Aorta (tissue), 5 donors: ENCODE measurements around the gene SHISA2. TPM values are rescaled to one million over a fixed set of nuclear protein-coding genes. Genes with fewer than 3 reads are reported as not detected.
A peak's percentile ranks its signal among the peaks of the same experiment; 100 is the strongest.
"Not testable (repeated sequence)": the region's sequence is repeated elsewhere in the genome, so short reads cannot be mapped to it uniquely, and the experiment has no call there.

ENCODE experiments used
- ATAC-seq: fragments of 200-7000 bp; cut with Tn5 transposase; one replicate; pipeline ENCODE4 v1.9.1; 2022; ENCODE audit warnings: moderate library complexity; ENCODE audit not compliant: low FRiP score
- DNase-seq, 2 donors: peaks; one replicate each; pipeline ENCODE4 v3.0.0-alpha.2; 2020
- H3K27ac ChIP-seq, 2 donors: one replicate each; pipeline ENCODE4 v1.5.1; 2013; ENCODE audit warnings: low read length in 2 of 2, mild to moderate bottlenecking in 2 of 2, moderate library complexity in 2 of 2, control low read depth in 1 of 2, inconsistent platforms in 1 of 2, low read depth in 1 of 2
- H3K27me3 ChIP-seq, 2 donors: one replicate each; pipeline ENCODE4 v1.6.1; 2013; ENCODE audit warnings: control low read depth in 1 of 2, low read length in 1 of 2, mild to moderate bottlenecking in 1 of 2, moderate library complexity in 1 of 2; ENCODE audit not compliant: insufficient read depth in 2 of 2, control insufficient read depth in 1 of 2
- H3K36me3 ChIP-seq, 2 donors: one replicate each; pipeline ENCODE4 v1.6.1; 2013; ENCODE audit warnings: control low read depth in 1 of 2, low read length in 1 of 2, mild to moderate bottlenecking in 1 of 2; ENCODE audit not compliant: insufficient read depth in 2 of 2, control insufficient read depth in 1 of 2
- H3K4me1 ChIP-seq, 2 donors: one replicate each; pipeline ENCODE4 v1.6.1; 2013; ENCODE audit warnings: low read length in 2 of 2, control low read depth in 1 of 2, mild to moderate bottlenecking in 1 of 2, moderate library complexity in 1 of 2; ENCODE audit not compliant: insufficient read depth in 2 of 2, control insufficient read depth in 1 of 2
- H3K4me3 ChIP-seq, 2 donors: one replicate each; pipeline ENCODE4 v1.5.1; 2013; ENCODE audit warnings: low read length in 2 of 2, control low read depth in 1 of 2, mild to moderate bottlenecking in 1 of 2
- H3K9me3 ChIP-seq: one replicate; pipeline ENCODE4 v1.6.1; 2013; ENCODE audit warnings: mild to moderate bottlenecking, low read length; ENCODE audit not compliant: control insufficient read depth
- WGBS, 2 donors: extraction: QIAGEN DNeasy Blood & Tissue Kit; methylation state at CpG; one replicate each; pipeline ENCODE4 v1.1.7; 2013; 5-methylcytosine and 5-hydroxymethylcytosine counted together
- intact Hi-C, 2 donors: fragments of 100-400 bp; cut with DNase I; formaldehyde crosslinking; loops; one replicate each; pipeline versions ENCODE4 v1.14.2 to v1.15.0; 2022
- long read RNA-seq, 2 donors: library from polyadenylated mRNA; unstranded; transcript quantifications; one replicate each; pipeline ENCODE4 v2.0.0, GENCODE V29; 2020 to 2021
- polyA plus RNA-seq, 2 donors: library from polyadenylated mRNA; stranded (reverse); fragments of 200-250 nt; gene quantifications; one replicate each; pipeline ENCODE4 v1.2.3, GENCODE V29; 2013
- total RNA-seq, 2 donors: library from RNA; stranded (reverse); fragmentation: NEBNext Ultra II Directional; extraction: Animal tissue kit (Norgen Biotek cat#: 25700); gene quantifications; one replicate each; pipeline ENCODE4 v1.2.1, GENCODE V29; 2021
- donor health status: healthy with polysubstance abuse.
- donor health status: Bipolar disorder and iron deficiency.
- donor health status: DM: no; HTN: no; CAD: no.
- donor health status: DM: no; HTN: no; CAD: no.
- donor health status: DM: yes; HTN: yes; CAD: no.

SHISA2 gene
- total RNA-seq (under 1 TPM; 0.19 to 0.66 TPM), polyA plus RNA-seq (not detected)
- long read RNA-seq, donor 1: 0 reads
- long read RNA-seq, donor 2, partial matches to known transcripts: 0 of 1 reads
- long read RNA-seq, donor 2, other reads (novel, unspliced or antisense): 0 of 1 reads

DNA sequence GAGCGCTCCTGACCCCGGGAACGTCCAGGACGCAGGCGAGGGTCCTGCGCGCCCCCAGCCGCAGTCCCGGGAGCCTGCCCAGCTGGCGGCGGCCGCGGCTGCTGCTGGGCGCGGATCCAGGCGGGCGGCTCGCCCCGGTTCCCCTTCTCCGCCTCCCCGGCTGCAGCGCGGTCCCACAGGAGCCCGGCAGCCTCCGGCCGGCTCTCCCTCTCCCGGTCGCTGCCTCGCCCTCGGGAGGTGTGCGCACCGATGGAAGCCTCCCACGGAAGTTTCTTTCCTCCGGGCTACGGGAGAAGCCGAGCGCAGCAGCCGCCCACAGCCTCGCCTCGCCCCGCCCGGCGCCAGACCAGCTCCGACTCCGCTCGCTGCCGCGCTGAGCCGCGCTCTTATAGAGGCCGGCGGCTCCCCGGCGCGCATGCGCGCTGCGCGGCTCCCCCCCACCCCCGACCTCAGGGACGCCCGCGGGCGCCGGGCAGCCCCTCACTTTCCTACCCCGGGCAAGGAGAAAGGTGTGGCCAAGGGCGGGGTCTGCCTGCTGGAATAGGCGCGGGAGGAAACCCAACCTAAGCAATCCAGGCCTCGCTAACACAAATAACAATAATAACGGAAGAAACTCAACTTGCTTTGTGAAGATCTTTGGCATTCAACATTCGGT, at the start of gene SHISA2:
SHISA2 (minus strand) TSS at position 360 of the 655 bp plus-strand sequence. CDS start 1,041 bp downstream, outside the sequence.
- WGBS, 2 donors: 1 to 2% methylated on average over 55 to 71 of the region's 72 CpGs
- intact Hi-C loops: no loop called here
- peak within 1 kb of the TSS; percentile 19 to 25 for H3K4me3 ChIP-seq
- H3K4me1 ChIP-seq: no peaks in the 10 kb centered on the region
- peak; percentile 42 to 75 for DNase-seq
- H3K27me3 ChIP-seq: no peaks in the 10 kb centered on the region
- peak; percentile 74 for ATAC-seq
- H3K27ac ChIP-seq: no peak within 1 kb of the TSS
- no peaks in the 10 kb centered on the region for H3K9me3 ChIP-seq
- H3K36me3 ChIP-seq: no peaks in the 10 kb centered on the region

DNA sequence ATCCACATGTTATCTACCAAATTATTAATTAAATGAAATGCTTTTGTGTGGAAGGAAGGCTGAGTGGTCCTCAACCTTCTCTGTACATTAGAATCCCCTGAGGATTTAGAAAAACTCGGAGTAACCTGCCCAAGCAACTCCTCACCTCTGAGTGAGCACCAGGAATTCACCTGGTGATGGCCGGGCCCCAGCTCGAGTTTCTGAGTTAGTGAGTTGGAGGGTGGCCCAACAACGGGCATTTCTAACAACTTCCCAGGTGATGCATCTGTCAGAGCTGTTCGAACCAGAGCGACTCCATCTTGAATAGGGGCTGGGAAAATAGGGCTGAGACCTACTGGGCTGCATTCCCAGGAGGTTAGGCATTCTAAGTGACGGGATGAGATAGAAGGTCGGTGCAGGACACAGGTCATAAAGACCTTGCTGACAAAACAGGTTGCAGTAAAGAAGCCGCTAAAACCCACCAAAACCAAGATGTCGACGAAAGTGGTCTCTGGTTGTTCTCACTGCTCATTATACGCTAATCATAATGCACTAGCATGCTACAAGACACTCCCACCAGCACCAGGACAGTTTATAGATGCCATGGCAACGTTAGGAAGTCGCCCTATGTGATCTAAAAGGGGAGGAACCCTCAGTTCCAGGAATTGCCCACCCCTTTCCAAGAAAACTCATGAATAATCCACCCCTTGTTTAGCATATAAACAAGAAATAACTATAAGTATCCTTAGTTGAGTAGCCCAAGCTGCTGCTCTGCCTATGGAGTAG, 44.2 kb upstream of the SHISA2 start:
- WGBS, 2 donors: 76% methylated on average over 14 of the region's 14 CpGs
- no peaks in the 10 kb centered on the region for H3K4me1 ChIP-seq
- H3K27ac ChIP-seq: no peak overlapping the region
- intact Hi-C loops: no loop called here
- no peak for ATAC-seq
- H3K9me3 ChIP-seq: peaks cover 6% of the 10 kb centered on the region
- H3K4me3 ChIP-seq: no peak overlapping the region
- H3K27me3 ChIP-seq: no peaks in the 10 kb centered on the region
- DNase-seq: no peak
- no peaks in the 10 kb centered on the region for H3K36me3 ChIP-seq

DNA sequence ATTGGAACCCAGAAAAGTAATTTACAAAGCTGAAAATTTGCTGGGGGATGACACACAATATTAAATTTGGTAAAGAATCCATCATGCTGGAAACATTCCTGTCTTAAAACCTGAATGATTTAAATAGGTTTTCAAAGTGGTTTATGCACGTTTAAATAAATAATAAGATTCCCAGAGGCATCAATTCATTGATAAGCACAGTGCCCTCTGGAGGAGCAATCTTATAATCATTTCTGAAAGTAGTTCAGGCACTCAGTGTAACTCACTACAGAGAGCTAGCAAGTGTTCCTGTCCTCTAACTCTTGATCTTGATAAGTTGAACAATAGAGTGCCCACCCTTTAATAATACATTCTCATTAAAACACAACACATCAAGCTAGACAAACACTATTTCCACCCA, 43.5 kb upstream of the SHISA2 start:
- DNase-seq: no peak

GRCh38 chr13:26076821-26077220, 25.0 kb upstream of the SHISA2 start:
- H3K9me3 ChIP-seq, H3K36me3 ChIP-seq, H3K27me3 ChIP-seq, H3K4me3 ChIP-seq, ATAC-seq, DNase-seq, intact Hi-C loops, H3K27ac ChIP-seq, H3K4me1 ChIP-seq: not testable (repeated sequence)
- 78 to 83% methylated on average over 5 of the region's 5 CpGs for WGBS, 2 donors

More for the DNA sequence above, 43.5 kb upstream of the SHISA2 start:
- intact Hi-C loops: no loop called here
- no peak overlapping the region for H3K4me3 ChIP-seq
- H3K27ac ChIP-seq: no peak overlapping the region
- peaks cover 4% of the 10 kb centered on the region for H3K9me3 ChIP-seq
- H3K27me3 ChIP-seq: no peaks in the 10 kb centered on the region
- H3K4me1 ChIP-seq: no peaks in the 10 kb centered on the region
- H3K36me3 ChIP-seq: no peaks in the 10 kb centered on the region
- WGBS, 2 donors: 10 to 23% methylated on average over 1 of the region's 1 CpG
- no peak for ATAC-seq

DNA sequence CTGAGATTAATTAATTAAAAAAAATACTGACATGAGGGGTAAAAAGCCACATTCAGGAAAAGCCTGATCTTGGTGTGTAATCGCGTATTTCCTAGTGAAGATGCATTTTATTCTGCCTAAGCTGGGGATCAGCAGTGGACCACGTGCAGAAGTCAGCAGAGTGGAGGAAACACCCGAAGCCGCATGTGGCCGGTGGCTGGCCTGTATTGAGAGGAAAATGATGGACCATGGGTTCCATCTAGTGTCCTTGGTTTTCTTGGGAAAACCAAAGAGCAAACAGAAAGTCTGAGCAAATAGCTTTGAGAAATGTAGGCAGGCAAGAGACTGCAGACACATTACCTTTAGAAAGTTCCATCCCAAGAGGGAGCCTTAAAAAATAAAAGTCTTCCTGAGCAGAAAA, 23.7 kb upstream of the SHISA2 start:
- Histone ChIP-seq H3K27me3 (no peaks in the 10 kb centered on the region), H3K4me1 (no peaks in the 10 kb centered on the region), H3K36me3 (no peaks in the 10 kb centered on the region), H3K9me3 (no peaks in the 10 kb centered on the region), H3K4me3 (no peak overlapping the region), H3K27ac (no peak overlapping the region)
- DNase-seq (no peak), ATAC-seq (no peak)
- 57 to 62% methylated on average over 6 of the region's 6 CpGs for WGBS, 2 donors
- intact Hi-C loops: no loop called here

DNA sequence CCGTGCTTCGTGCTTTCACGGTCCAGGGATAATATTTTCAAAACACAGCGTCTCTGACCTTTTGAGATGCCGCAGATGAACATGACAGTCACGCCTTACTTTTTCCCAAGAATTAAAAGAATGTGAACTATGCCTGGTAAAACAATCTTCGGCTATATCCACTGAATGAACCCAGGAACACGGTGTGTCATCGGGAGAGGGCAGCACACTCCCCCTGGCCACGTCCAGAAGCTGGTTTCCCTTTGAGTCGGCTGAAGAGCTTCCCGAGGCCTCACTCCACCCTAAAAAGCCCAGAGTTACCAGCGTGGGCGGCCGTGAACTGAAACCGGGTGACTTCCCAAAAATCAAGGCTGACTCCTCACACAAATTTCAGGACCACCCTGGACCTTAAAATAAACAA, 22.9 kb upstream of the SHISA2 start:
- Histone ChIP-seq H3K27me3 (no peaks in the 10 kb centered on the region), H3K4me3 (no peak overlapping the region), H3K36me3 (no peaks in the 10 kb centered on the region), H3K27ac (no peak overlapping the region), H3K9me3 (no peaks in the 10 kb centered on the region), H3K4me1 (no peaks in the 10 kb centered on the region)
- intact Hi-C loops: no loop called here
- ATAC-seq (no peak), DNase-seq (no peak)
- WGBS, 2 donors: 6 to 8% methylated on average over 16 of the region's 16 CpGs

- H3K4me1 ChIP-seq, intact Hi-C loops, H3K27ac ChIP-seq, H3K4me3 ChIP-seq, H3K27me3 ChIP-seq, H3K9me3 ChIP-seq, H3K36me3 ChIP-seq, DNase-seq: not testable (repeated sequence)
- ATAC-seq: peak; percentile 72
- 12 to 16% methylated on average over 4 to 5 of the region's 7 CpGs for whole genome bisulfite sequencing, 2 donors
Measured at GRCh38 chr13:26072335-26072734, 20.5 kb upstream of the SHISA2 start.

GRCh38 chr13:26071691-26072090, 19.9 kb upstream of the SHISA2 start:
- WGBS, 2 donors: 84 to 86% methylated on average over 2 of the region's 2 CpGs
- no peaks in the 10 kb centered on the region for H3K4me1 ChIP-seq
- ATAC-seq: no peak
- H3K27me3 ChIP-seq: no peaks in the 10 kb centered on the region
- H3K4me3 ChIP-seq: no peak overlapping the region
- no peak overlapping the region for H3K27ac ChIP-seq
- H3K36me3 ChIP-seq: no peaks in the 10 kb centered on the region
- H3K9me3 ChIP-seq: no peaks in the 10 kb centered on the region
- intact Hi-C loops: no loop called here
- DNase-seq: no peak

DNA sequence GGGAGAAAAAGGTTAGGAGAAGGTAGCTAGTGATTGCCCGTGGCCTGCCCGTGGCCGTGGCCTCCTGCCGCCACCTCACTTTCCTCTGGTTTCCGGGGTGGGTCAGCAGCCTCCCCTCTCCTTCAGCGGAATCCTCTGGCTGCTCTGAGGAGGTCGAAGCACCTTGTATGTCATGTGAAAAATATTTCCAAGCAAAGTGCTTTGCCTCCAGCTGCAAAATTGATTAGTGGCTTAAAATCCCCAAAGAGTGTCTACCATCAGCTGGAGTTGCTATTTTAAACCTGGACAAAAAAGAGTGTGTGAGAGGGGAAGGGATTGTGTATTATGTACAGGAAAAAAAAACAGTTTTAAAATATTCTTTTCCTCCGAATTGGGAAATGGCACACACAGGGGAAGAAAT, 17.8 kb upstream of the SHISA2 start:
- ATAC-seq, DNase-seq, intact Hi-C loops, H3K4me3 ChIP-seq, H3K36me3 ChIP-seq, H3K27me3 ChIP-seq, H3K4me1 ChIP-seq, H3K27ac ChIP-seq, H3K9me3 ChIP-seq: not testable (repeated sequence)
- 68 to 73% methylated on average over 8 of the region's 8 CpGs for WGBS, 2 donors
